K562 (cell line): ENCODE results near the gene BRF1. TPM values are rescaled to one million over a fixed set of nuclear protein-coding genes. Genes with fewer than 3 reads are reported as not detected.

ENCODE experiments used
- ATAC-seq: fragments of 200-7000 bp; cut with Tn5 transposase; 3 replicates; pipeline ENCODE4 v1.9.1; 2020; ENCODE audit warnings: moderate library complexity
- BruUV-seq: library from RNA; stranded (reverse); fragments of 400-500 nt; replicated peaks from 2 replicates; lab custom pipeline; 2021; lab: Mats Ljungman, UMichigan
- CTCF ChIA-PET: fragments of 300-600 bp; formaldehyde crosslinking; extraction: SDS; loops from one replicate; lab custom pipeline; 2021; ENCODE audit warnings: low intra/inter-chr PET ratio; lab: Yijun Ruan, JAX
- POLR2A ChIA-PET: fragments of 300-600, 350-650 bp; sonication (Branson Sonifier 250); formaldehyde crosslinking; extraction: SDS; loops from one replicate; lab custom pipeline; 2021; ENCODE audit warnings: antibody characterized with exemption, inconsistent platforms; lab: Yijun Ruan, JAX
- DNase-seq, 4 experiments: peaks; one replicate each; pipeline versions ENCODE4 v3.0.0 to v3.0.0-alpha.2; 2011 to 2018; ENCODE audit warnings: low spot score in 3 of 4, mixed read lengths in 3 of 4; ENCODE audit errors: extremely low read depth in 1 of 4
- FAIRE-seq: peaks from 2 replicates; lab custom pipeline; 2011; peaks lifted over from hg19 to GRCh38; lab: Jason Lieb, UNC
- H2AFZ ChIP-seq: 2 replicates; pipeline ENCODE4 v1.6.0; 2011; ENCODE audit warnings: low read depth, low read length, control low read depth, inconsistent platforms
- H3K27ac ChIP-seq: fragments of 200-600 bp; 3 replicates; pipeline ENCODE4 v1.8.0; 2011; ENCODE audit warnings: low read depth, mild to moderate bottlenecking, control low read depth, inconsistent platforms, low read length, moderate library complexity, mixed read lengths; ENCODE audit errors: extremely low read depth
- H3K27me3 ChIP-seq, 2 experiments: fragments of 300-600 bp in 1 of 2; 2 replicates in 1 of 2; 3 replicates in 1 of 2; pipeline versions ENCODE4 v1.6.0 to v1.8.0; 2011; ENCODE audit warnings: inconsistent platforms in 2 of 2, low read length in 2 of 2, mild to moderate bottlenecking in 1 of 2, mixed read lengths in 1 of 2, moderate library complexity in 1 of 2; ENCODE audit not compliant: control insufficient read depth in 2 of 2, insufficient read depth in 2 of 2
- H3K36me3 ChIP-seq: fragments of 300-600 bp; 3 replicates; pipeline ENCODE4 v1.8.0; 2011; ENCODE audit warnings: mild to moderate bottlenecking, low read length, inconsistent platforms; ENCODE audit not compliant: control insufficient read depth, insufficient read depth
- H3K4me1 ChIP-seq, 2 experiments: fragments of 200-600 bp in 1 of 2; replicated peaks in 1 of 2; 2 replicates in 1 of 2; 3 replicates in 1 of 2; pipeline versions ENCODE4 v1.5.1 to v1.8.0; 2011; ENCODE audit warnings: inconsistent platforms in 2 of 2, low read length in 2 of 2, mild to moderate bottlenecking in 1 of 2, mixed read lengths in 1 of 2, moderate library complexity in 1 of 2; ENCODE audit not compliant: control insufficient read depth in 2 of 2, insufficient read depth in 2 of 2
- H3K4me2 ChIP-seq: 2 replicates; pipeline ENCODE4 v1.6.1; 2011; ENCODE audit warnings: low read length, control low read depth, inconsistent platforms, mixed read lengths; ENCODE audit not compliant: insufficient read depth
- H3K4me3 ChIP-seq: fragments of 200-600 bp; sonication (generic), shearing (Covaris generic); 2 replicates; pipeline ENCODE4 v1.5.1; 2016; ENCODE audit warnings: control low read depth, inconsistent platforms
- H3K79me2 ChIP-seq: fragments of 200-600 bp; 3 replicates; pipeline ENCODE4 v1.8.0; 2011; ENCODE audit warnings: low read length, inconsistent platforms; ENCODE audit not compliant: control insufficient read depth, insufficient read depth
- H3K9ac ChIP-seq, 2 experiments: 2 replicates each; pipeline versions ENCODE4 v1.6.0 to v1.6.1; 2011; ENCODE audit warnings: low read depth in 2 of 2, low read length in 2 of 2, control low read depth in 1 of 2, inconsistent platforms in 1 of 2, mild to moderate bottlenecking in 1 of 2, mixed read lengths in 1 of 2; ENCODE audit not compliant: insufficient read depth in 1 of 2
- H3K9me1 ChIP-seq: one replicate; pipeline ENCODE4 v1.6.0; 2011; ENCODE audit warnings: inconsistent platforms, mild to moderate bottlenecking, low read length, moderate library complexity; ENCODE audit not compliant: control insufficient read depth, insufficient read depth
- H3K9me3 ChIP-seq: replicated peaks from 2 replicates; pipeline ENCODE4 v1.5.1; 2011; ENCODE audit warnings: low read depth, low read length, inconsistent platforms; ENCODE audit not compliant: control insufficient read depth, insufficient read depth
- H4K20me1 ChIP-seq: replicated peaks from 2 replicates; pipeline ENCODE4 v1.6.1; 2011; ENCODE audit warnings: low read length, inconsistent platforms, mixed read lengths; ENCODE audit not compliant: control insufficient read depth, insufficient read depth
- CBX3 ChIP-seq, 2 experiments: IDR thresholded peaks; 1 replicate in 1 of 2; 2 replicates in 1 of 2; pipeline ENCODE4 v1.6.1; 2012; ENCODE audit warnings: inconsistent platforms in 2 of 2, low read length in 2 of 2, borderline replicate concordance in 1 of 2, control low read depth in 1 of 2
- EGR1 ChIP-seq: fragments of 450-650 bp; conservative IDR thresholded peaks from 2 replicates; pipeline ENCODE4 v1.6.1; 2017; ENCODE audit warnings: mild to moderate bottlenecking
- RAD21 ChIP-seq, 2 experiments: fragments of 250-450 bp in 1 of 2; fragments of 450-650 bp in 1 of 2; sonication (Bioruptor Pico) in 1 of 2; formaldehyde crosslinking in 1 of 2; IDR thresholded peaks in 1 of 2; conservative IDR thresholded peaks in 1 of 2; 2 replicates each; pipeline versions ENCODE4 v1.4.0 to v1.8.0; 2020 to 2022; ENCODE audit warnings: mild to moderate bottlenecking in 2 of 2, moderate library complexity in 1 of 2
- TRIM28 ChIP-seq: fragments of 450-650 bp; IDR thresholded peaks from 2 replicates; pipeline ENCODE4 v1.6.1; 2017
- XRCC3 ChIP-seq: fragments of 450-650 bp; IDR thresholded peaks from 2 replicates; pipeline ENCODE4 v1.6.1; 2017; ENCODE audit warnings: mild to moderate bottlenecking, moderate library complexity
- ZFP1 ChIP-seq: fragments of 450-650 bp; formaldehyde crosslinking; IDR thresholded peaks from 2 replicates; pipeline ENCODE4 v1.4.0; 2020; ENCODE audit warnings: mild to moderate bottlenecking, mixed read lengths
- ZFP36 ChIP-seq: fragments of 150-350 bp; IDR thresholded peaks from 2 replicates; pipeline ENCODE4 v1.6.1; 2018; ENCODE audit warnings: low read length, low read depth; ENCODE audit not compliant: partially characterized antibody
- ZNF143 ChIP-seq: sonication (generic); formaldehyde crosslinking; IDR thresholded peaks from 2 replicates; pipeline ENCODE4 v1.9.0; 2022; ENCODE audit warnings: mild to moderate bottlenecking, missing genetic modification reagents
- WGBS: fragments of 100-300 bp; shearing (Covaris generic); methylation state at CpG from one replicate; pipeline ENCODE4 v1.1.6; 2016; ENCODE audit warnings: low coverage, mixed read lengths; ENCODE audit not compliant: insufficient coverage; ENCODE audit errors: missing lambda C conversion rate; 5-methylcytosine and 5-hydroxymethylcytosine counted together
- in situ Hi-C: fragments of 300-500 bp; cut with MboI; formaldehyde crosslinking; loops from 4 replicates; pipeline ENCODE4 v1.15.0; 2018; ENCODE audit warnings: inconsistent platforms, mixed read lengths
- intact Hi-C: fragments of 100-400 bp; cut with micrococcal nuclease; formaldehyde crosslinking; loops from 2 replicates; pipeline ENCODE4 v1.14.2; 2022
- polyA plus RNA-seq, 8 experiments: library from polyadenylated mRNA; depleted of rRNA in 4 of 8; stranded (reverse) in 5 of 8; unstranded in 3 of 8; fragments of >200 nt; fragmentation: Nextera tagmentation in 2 of 8; fragmentation: Illumina TruSeq in 1 of 8; extraction: Ambion mirVana in 2 of 8; extraction: Trizol in 1 of 8; gene quantifications; 2 replicates each; pipeline versions ENCODE4 v1.2.1 to v1.2.3, GENCODE V29; 2011 to 2014; ENCODE audit warnings: inconsistent platforms in 1 of 8, missing spikeins in 1 of 8
- total RNA-seq, 7 experiments: library from RNA; depleted of rRNA in 6 of 7; stranded (reverse); fragments of >200 nt in 6 of 7; fragmentation: Illumina TruSeq in 2 of 7; extraction: Trizol in 2 of 7; gene quantifications; 2 replicates each; pipeline versions ENCODE4 v1.2.1 to v1.2.3, GENCODE V29; 2011 to 2021; ENCODE audit warnings: low replicate concordance in 1 of 7
- TF ChIP-seq, protein P1 (sequence below): sonication (generic); formaldehyde crosslinking; IDR thresholded peaks from 2 replicates; pipeline ENCODE4 v1.8.0; 2022; ENCODE audit warnings: missing genetic modification reagents, mild to moderate bottlenecking, moderate library complexity, borderline replicate concordance
- TF ChIP-seq, protein P2 (sequence below), 3 experiments: IDR thresholded peaks in 2 of 3; conservative IDR thresholded peaks in 1 of 3; 2 replicates each; pipeline ENCODE4 v1.5.1; 2011 to 2012; ENCODE audit warnings: low read length in 3 of 3, mild to moderate bottlenecking in 3 of 3, control low read depth in 2 of 3, improper control_type of control experiment in 1 of 3, inconsistent platforms in 1 of 3, low read depth in 1 of 3, mixed read lengths in 1 of 3, moderate library complexity in 1 of 3; ENCODE audit not compliant: insufficient read depth in 2 of 3

BRF1 gene
- total and polyA plus RNA-seq, 9 of the 15 experiments (the other 6 are each of a cell fraction or from before 2014, with no cell fraction given): 0.14 to 24.6 (median 8.2) TPM

DNA sequence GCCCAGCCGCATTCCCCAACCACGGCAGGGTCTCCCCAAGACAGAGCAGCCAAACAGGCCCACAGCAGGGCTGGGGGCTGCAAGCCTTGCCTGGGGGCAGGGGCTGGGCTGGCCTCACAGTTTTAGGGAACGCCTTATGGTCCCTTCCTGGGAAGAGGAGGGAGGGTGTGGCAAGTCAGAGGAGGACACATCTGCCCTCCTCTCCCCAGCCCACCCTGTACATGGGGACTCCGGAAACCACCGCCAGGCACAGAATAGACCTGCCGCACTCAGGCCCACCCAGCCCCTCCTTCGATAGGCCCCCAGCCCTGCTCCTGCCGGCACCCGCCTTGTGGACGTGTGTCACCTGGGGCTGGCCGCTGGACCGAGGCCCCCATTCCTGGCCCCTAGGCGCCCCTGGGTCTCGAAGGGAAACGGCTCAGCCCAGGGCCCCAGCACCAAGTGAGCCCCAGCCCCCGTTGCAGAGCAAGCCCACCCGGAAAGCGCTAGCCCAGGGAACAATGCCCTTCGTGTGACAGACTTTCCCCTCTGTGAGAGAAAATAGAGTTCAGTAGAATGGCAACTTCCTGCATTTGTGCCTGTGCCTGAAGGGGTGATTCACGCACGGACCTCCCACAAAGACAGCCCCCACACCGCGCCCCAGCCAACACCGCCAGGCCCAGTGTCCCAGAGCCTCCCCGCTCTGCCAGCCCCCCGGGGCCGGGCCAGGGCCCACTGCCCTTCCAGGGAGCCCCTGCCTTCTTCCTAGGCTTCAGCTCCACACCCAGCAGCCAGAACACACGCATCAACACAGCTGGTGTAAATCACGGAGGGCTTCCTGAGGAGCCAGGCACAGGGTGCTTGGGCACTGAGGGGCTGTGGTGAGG lies 107.7 kb downstream of the BRF1 start:
- Histone ChIP-seq H3K36me3 (no peaks in the 10 kb centered on the region), H3K4me2 (no peak overlapping the region), H3K9me1 (no peaks in the 10 kb centered on the region), H3K4me1 (peaks cover 3 to 51% of the 10 kb centered on the region in 2 experiments; a peak in 3 of 5 replicates), H3K79me2 (no peaks in the 10 kb centered on the region), H3K27ac (no peak overlapping the region), H4K20me1 (no peaks in the 10 kb centered on the region), H2AFZ (no peak overlapping the region), H3K9ac (no peak overlapping the region), H3K9me3 (no peaks in the 10 kb centered on the region; the same call in none of the 2 replicates), H3K4me3 (no peak overlapping the region), H3K27me3 (peaks cover 0 to 7% of the 10 kb centered on the region in 2 experiments; a peak in 1 of 5 replicates)
- TF ChIP-seq EGR1 (0 out of 2 replicates have a peak, but pooled peaks have one; percentile 5), ZFP36 (peak; percentile 77), XRCC3 (no peak)
- intact Hi-C loops (no loop called here), in situ Hi-C loops (no loop called here)
- 14% methylated on average over 10 of the region's 29 CpGs for WGBS
- FAIRE-seq (no peak), ATAC-seq (no peak), DNase-seq (no peak)
- CTCF ChIA-PET: no interaction called here
- POLR2A ChIA-PET: interaction anchor here (0.6 kb wide), 1 partner anchor 67 kb away, joined by 3 read pairs; no protein-coding TSS in a partner anchor
- no TSS peak for BruUV-seq

DNA sequence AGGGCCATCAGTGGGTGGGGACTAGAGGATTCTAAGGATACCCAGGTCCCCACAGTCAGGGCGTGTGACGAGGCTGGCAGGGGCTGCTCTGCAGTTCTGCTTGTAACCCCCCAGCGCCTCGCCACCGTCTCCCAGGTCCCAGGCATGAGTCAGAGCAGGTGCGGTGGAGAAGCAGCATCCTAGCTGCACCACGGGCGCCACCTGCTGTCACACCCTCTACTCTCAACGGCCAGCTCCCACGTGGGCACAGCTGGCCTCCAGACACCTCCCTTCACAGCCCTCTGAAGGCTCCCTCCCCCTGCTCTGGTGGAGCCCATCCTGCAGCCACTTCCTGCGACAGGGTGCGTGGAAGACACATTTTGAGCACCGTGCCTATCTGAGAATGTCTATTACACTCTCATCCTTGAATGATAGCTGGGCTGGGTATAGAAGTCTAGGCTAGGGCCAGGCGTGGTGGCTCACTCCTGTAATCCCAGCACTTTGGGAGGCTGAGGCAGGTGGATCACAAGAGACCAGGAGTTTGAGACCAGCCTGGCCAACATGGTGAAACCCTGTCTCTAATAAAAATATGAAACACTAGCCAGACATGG lies 112.8 kb downstream of the BRF1 start:
- Histone ChIP-seq H2AFZ (no peak overlapping the region), H3K9ac (no peak overlapping the region), H3K4me1 (peaks cover 0 to 28% of the 10 kb centered on the region in 2 experiments; a peak in 2 of 5 replicates), H3K4me2 (no peak overlapping the region), H3K9me1 (no peaks in the 10 kb centered on the region), H4K20me1 (no peaks in the 10 kb centered on the region), H3K4me3 (no peak overlapping the region), H3K79me2 (no peaks in the 10 kb centered on the region), H3K27me3 (no peaks in the 10 kb centered on the region), H3K9me3 (no peaks in the 10 kb centered on the region; the same call in none of the 2 replicates), H3K27ac (no peak overlapping the region), H3K36me3 (no peaks in the 10 kb centered on the region)
- intact Hi-C loops (no loop called here), in situ Hi-C loops (no loop called here)
- FAIRE-seq (no peak), DNase-seq (no peak), ATAC-seq (no peak)
- no TSS peak for BruUV-seq
- WGBS: 25% methylated on average over 13 of the region's 14 CpGs
- ChIA-PET CTCF (no interaction called here), POLR2A (no interaction called here)
- TF ChIP-seq, protein P1, sequence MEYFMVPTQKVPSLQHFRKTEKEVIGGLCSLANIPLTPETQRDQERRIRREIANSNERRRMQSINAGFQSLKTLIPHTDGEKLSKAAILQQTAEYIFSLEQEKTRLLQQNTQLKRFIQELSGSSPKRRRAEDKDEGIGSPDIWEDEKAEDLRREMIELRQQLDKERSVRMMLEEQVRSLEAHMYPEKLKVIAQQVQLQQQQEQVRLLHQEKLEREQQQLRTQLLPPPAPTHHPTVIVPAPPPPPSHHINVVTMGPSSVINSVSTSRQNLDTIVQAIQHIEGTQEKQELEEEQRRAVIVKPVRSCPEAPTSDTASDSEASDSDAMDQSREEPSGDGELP: 0 out of 2 replicates have a peak, but pooled peaks have one; percentile 34
- peak; percentile 84 for TF ChIP-seq ZFP1 (CRISPR knock-in tag)
- TF ChIP-seq, protein P2, sequence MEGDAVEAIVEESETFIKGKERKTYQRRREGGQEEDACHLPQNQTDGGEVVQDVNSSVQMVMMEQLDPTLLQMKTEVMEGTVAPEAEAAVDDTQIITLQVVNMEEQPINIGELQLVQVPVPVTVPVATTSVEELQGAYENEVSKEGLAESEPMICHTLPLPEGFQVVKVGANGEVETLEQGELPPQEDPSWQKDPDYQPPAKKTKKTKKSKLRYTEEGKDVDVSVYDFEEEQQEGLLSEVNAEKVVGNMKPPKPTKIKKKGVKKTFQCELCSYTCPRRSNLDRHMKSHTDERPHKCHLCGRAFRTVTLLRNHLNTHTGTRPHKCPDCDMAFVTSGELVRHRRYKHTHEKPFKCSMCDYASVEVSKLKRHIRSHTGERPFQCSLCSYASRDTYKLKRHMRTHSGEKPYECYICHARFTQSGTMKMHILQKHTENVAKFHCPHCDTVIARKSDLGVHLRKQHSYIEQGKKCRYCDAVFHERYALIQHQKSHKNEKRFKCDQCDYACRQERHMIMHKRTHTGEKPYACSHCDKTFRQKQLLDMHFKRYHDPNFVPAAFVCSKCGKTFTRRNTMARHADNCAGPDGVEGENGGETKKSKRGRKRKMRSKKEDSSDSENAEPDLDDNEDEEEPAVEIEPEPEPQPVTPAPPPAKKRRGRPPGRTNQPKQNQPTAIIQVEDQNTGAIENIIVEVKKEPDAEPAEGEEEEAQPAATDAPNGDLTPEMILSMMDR (IDR thresholded peaks at IDR 0.05 in 2 of 3, conservative IDR thresholded peaks at IDR 0.05 in 1 of 3; ENCODE audit: insufficient read depth in 2 of 3, low read depth in 1 of 3, low read length in 3 of 3): peak; percentile 9 to 17 (median 15); a peak in 2 of 6 replicates
- TF ChIP-seq ZNF143 (CRISPR knock-in tag): no peak
- TF ChIP-seq TRIM28: 0 out of 2 replicates have a peak, but pooled peaks have one; percentile 59
- TF ChIP-seq CBX3 (IDR thresholded peaks at IDR 0.05; ENCODE audit: borderline replicate concordance in 1 of 2, low read length in 2 of 2): peak in 1 of 2 experiments; percentile 71; a peak in 2 of 3 replicates
- peak in 1 of 2 experiments; percentile 25; a peak in 2 of 4 replicates for TF ChIP-seq RAD21 (CRISPR knock-in tag; conservative IDR thresholded peaks at IDR 0.05 in 1 of 2, IDR thresholded peaks at IDR 0.05 in 1 of 2)
